Sigmoid colon (tissue), 7 donors: Measurements from ENCODE around the gene FCSK. TPM values are rescaled to one million over a fixed set of nuclear protein-coding genes. Genes with fewer than 3 reads are reported as not detected.

Source experiments
- DNase-seq: peaks from one replicate; pipeline ENCODE4 v3.0.0-alpha.2; 2019
- H3K27ac ChIP-seq, 4 donors: fragments of 200-600 bp; sonication (generic); one replicate each; pipeline ENCODE4 v1.5.1; 2016 to 2019; ENCODE audit warnings: mild to moderate bottlenecking in 1 of 4
- H3K27me3 ChIP-seq, 3 donors: fragments of 200-600 bp; sonication (generic); one replicate each; pipeline ENCODE4 v1.5.1; 2019; ENCODE audit warnings: mild to moderate bottlenecking in 1 of 3
- H3K36me3 ChIP-seq, 4 donors: fragments of 200-600 bp; sonication (generic); one replicate each; pipeline ENCODE4 v1.5.1; 2016 to 2019
- H3K4me1 ChIP-seq, 4 donors: fragments of 200-600 bp; sonication (generic); one replicate each; pipeline ENCODE4 v1.5.1; 2017 to 2019
- H3K4me3 ChIP-seq, 4 donors: fragments of 200-600 bp; sonication (generic); one replicate each; pipeline ENCODE4 v1.5.1; 2017 to 2019; ENCODE audit warnings: mild to moderate bottlenecking in 2 of 4, moderate library complexity in 1 of 4
- H3K9me3 ChIP-seq, 4 donors: fragments of 200-600 bp in 3 of 4; sonication (generic) in 3 of 4; one replicate each; pipeline versions ENCODE4 v1.5.1 to v1.6.1; 2013 to 2019
- EP300 ChIP-seq, 4 donors: sonication (generic); formaldehyde crosslinking; IDR thresholded peaks; one replicate each; pipeline ENCODE4 v1.6.1; 2017; ENCODE audit warnings: antibody characterized with exemption in 4 of 4
- POLR2A ChIP-seq, 2 donors: fragments of 450-650 bp; IDR thresholded peaks; one replicate each; pipeline ENCODE4 v1.6.1; 2016; ENCODE audit warnings: antibody characterized with exemption in 2 of 2, mild to moderate bottlenecking in 2 of 2, moderate library complexity in 2 of 2
- POLR2AphosphoS5 ChIP-seq, 4 donors: sonication (generic); formaldehyde crosslinking; IDR thresholded peaks; one replicate each; pipeline ENCODE4 v1.6.1; 2017; ENCODE audit warnings: antibody characterized with exemption in 4 of 4
- WGBS, 2 donors: extraction: QIAGEN DNeasy Blood & Tissue Kit; methylation state at CpG; one replicate each; pipeline ENCODE4 v1.1.7; 2013; 5-methylcytosine and 5-hydroxymethylcytosine counted together
- intact Hi-C: fragments of 100-400 bp; cut with DNase I; formaldehyde crosslinking; loops from one replicate; pipeline ENCODE4 v1.15.1; 2023
- polyA plus RNA-seq, 3 donors: library from polyadenylated mRNA; stranded (reverse); fragments of 200-250 nt; gene quantifications; one replicate each; pipeline ENCODE4 v1.2.3, GENCODE V29; 2013
- total RNA-seq, 4 donors: library from RNA; depleted of rRNA; stranded (reverse); fragments of >200 nt; gene quantifications; one replicate each; pipeline ENCODE4 v1.1.0, GENCODE V29; 2016
- TF ChIP-seq, protein P1 (sequence below), 4 experiments: fragments of 450-650 bp in 3 of 4; fragments of 200-600 bp in 1 of 4; IDR thresholded peaks; one replicate each; pipeline ENCODE4 v1.5.1; 2016 to 2019; ENCODE audit warnings: antibody characterized with exemption in 4 of 4, mild to moderate bottlenecking in 3 of 4, moderate library complexity in 2 of 4
- donor health status: healthy with polysubstance abuse.
- donor health status: Bipolar disorder and iron deficiency.
- donor health status: healthy.

Gene FCSK
- total and polyA plus RNA-seq, 7 donors: 7.6 to 19.1 (median 12.7) TPM

DNA sequence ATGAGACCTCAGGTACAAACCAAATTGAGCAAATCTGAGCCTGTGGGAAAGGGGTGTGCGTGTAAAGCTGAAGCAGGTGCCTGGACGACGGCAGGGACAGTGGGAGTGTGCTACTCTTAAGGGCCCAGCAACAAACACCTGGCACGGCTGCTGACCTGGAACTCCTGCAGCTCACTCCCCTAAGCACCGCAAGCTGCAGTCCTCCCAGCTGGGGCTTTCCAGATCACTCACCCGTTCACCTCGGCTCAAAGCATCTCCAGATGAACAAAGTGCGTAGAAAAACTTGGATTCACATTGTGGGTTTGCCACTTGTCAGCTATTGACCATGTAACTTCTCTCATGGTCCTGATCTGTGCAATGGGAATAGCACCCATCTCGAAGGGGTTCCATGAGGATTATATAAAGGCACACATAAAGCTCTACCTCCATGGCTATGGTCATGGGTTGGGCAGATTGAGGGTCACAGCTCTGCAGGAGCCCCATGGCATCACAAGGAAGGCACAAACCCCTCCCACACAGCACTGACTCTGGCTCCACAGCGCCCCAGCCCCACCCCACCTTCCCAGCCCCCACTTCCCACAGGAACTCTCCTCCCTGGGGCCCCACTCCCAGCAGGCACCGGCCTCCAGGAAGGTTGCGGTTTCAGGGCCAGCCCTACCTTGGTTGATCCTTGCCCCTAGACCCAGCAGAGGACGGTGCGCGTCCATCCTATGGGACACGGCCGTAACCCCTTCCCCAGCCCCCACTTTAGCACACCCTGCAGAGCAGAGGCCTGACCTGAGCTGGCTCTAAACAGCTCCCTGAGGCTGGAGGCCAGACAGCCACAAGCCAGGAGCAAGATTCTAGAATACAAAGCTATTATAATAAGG lies 37.4 kb upstream of the FCSK start:
- intact Hi-C loops: no loop called here
- H3K27ac ChIP-seq: no peak overlapping the region
- H3K9me3 ChIP-seq: no peaks in the 10 kb centered on the region
- TF ChIP-seq EP300 (IDR thresholded peaks at IDR 0.05): no peak
- no peak for TF ChIP-seq POLR2A (IDR thresholded peaks at IDR 0.05)
- TF ChIP-seq POLR2AphosphoS5 (IDR thresholded peaks at IDR 0.05): no peak
- TF ChIP-seq, protein P1, sequence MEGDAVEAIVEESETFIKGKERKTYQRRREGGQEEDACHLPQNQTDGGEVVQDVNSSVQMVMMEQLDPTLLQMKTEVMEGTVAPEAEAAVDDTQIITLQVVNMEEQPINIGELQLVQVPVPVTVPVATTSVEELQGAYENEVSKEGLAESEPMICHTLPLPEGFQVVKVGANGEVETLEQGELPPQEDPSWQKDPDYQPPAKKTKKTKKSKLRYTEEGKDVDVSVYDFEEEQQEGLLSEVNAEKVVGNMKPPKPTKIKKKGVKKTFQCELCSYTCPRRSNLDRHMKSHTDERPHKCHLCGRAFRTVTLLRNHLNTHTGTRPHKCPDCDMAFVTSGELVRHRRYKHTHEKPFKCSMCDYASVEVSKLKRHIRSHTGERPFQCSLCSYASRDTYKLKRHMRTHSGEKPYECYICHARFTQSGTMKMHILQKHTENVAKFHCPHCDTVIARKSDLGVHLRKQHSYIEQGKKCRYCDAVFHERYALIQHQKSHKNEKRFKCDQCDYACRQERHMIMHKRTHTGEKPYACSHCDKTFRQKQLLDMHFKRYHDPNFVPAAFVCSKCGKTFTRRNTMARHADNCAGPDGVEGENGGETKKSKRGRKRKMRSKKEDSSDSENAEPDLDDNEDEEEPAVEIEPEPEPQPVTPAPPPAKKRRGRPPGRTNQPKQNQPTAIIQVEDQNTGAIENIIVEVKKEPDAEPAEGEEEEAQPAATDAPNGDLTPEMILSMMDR (IDR thresholded peaks at IDR 0.05): no peak
- no peak overlapping the region for H3K4me3 ChIP-seq
- no peaks in the 10 kb centered on the region for H3K27me3 ChIP-seq
- H3K4me1 ChIP-seq: peaks cover 0 to 28% (median 11%) of the 10 kb centered on the region in 4 donors
- H3K36me3 ChIP-seq: peaks cover 0 to under 1% (median 0%) of the 10 kb centered on the region in 4 donors
- no peak for DNase-seq
- 35 to 65% methylated on average over 17 of the region's 17 CpGs for WGBS, 2 donors

DNA sequence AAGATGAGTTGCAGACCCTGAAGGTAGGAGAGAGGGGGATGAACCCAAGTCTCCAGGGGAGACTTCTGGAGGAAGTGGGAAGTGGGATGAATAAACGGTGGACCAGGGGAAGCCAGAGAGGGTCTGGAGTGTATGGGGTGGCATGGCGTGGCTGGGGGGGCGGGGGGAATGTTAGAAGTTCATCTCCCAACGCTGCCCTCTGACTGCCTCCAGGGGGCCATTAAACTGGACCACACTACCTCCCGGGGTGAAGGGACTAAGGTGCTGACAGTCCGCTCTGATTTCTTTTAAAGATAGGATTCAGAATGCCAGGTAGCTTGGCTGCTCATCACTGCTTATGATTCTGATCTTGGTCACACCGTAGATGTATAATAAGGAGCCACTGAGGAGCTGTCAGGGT lies 36.7 kb upstream of the FCSK start:
- TF ChIP-seq EP300 (IDR thresholded peaks at IDR 0.05): no peak
- no peaks in the 10 kb centered on the region for H3K27me3 ChIP-seq
- no peak overlapping the region for H3K4me3 ChIP-seq
- H3K9me3 ChIP-seq: no peaks in the 10 kb centered on the region
- H3K4me1 ChIP-seq: peaks cover 0 to 28% (median 11%) of the 10 kb centered on the region in 4 donors
- H3K27ac ChIP-seq: no peak overlapping the region
- WGBS, 2 donors: 73 to 84% methylated on average over 7 of the region's 7 CpGs
- H3K36me3 ChIP-seq: no peaks in the 10 kb centered on the region
- DNase-seq: no peak
- intact Hi-C loops: no loop called here

DNA sequence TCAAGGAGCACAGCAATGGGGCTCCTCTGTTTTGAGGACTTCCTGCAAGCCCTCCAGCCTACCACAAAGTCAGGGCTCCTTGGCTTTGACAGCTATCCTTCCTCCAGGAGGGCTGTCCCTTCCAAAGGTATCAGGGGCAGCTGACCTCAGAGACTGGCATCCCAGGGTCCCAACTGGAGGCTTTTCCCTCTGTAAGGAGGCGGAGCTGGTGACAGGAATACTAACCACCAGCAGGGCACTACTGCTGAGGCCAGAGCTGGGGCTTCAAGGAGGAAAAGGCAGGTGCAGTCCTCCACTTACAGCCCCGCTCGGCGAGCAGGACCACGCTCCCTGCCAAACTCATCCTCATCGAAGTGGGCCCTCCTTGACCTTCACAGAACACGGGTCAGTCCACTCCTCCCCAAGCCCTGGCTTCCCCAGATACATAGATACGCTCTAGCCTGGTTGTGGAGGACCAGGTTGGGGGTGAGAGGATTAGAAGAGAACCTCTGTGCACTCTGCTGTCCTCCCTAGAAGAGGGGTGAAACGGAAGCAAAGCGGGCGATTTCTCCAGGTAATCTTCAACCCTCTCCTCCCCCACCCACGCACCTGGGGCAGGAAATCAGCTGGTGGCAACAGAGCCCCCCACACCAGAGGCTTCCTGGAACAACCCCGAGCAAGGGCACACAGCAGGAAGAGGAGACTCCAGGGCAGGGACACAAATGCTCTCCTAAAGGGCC lies 36.0 kb upstream of the FCSK start:
- no peaks in the 10 kb centered on the region for H3K9me3 ChIP-seq
- no peak for DNase-seq
- intact Hi-C loops: no loop called here
- 62 to 81% methylated on average over 13 of the region's 13 CpGs for WGBS, 2 donors
- TF ChIP-seq, protein P1 (IDR thresholded peaks at IDR 0.05): no peak
- H3K27ac ChIP-seq: no peak overlapping the region
- H3K36me3 ChIP-seq: peaks cover 0 to 6% (median 0%) of the 10 kb centered on the region in 4 donors
- H3K4me3 ChIP-seq: no peak overlapping the region
- H3K27me3 ChIP-seq: no peaks in the 10 kb centered on the region
- H3K4me1 ChIP-seq: peaks cover 0 to 28% (median 11%) of the 10 kb centered on the region in 4 donors

DNA sequence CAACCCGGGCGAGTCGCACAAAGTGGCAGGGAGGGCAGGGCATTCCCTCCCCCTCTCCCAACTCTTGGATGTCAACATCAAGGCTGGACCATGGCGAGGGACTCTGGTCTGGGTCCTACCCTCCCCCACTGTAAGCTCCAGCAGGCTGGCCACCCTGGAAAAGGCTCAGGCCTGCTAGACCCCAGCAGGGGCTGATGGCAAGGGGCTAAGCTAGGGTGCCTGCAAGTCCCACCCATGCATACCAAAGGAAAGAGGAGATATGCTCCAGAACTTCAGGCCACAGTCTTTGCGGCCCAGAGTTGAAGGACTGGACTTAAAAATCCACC lies 35.4 kb upstream of the FCSK start:
- DNase-seq: no peak
- no peaks in the 10 kb centered on the region for H3K27me3 ChIP-seq
- intact Hi-C loops: no loop called here
- TF ChIP-seq, protein P1 (IDR thresholded peaks at IDR 0.05): no peak
- TF ChIP-seq POLR2A (IDR thresholded peaks at IDR 0.05) (no peak), POLR2AphosphoS5 (IDR thresholded peaks at IDR 0.05) (no peak), EP300 (IDR thresholded peaks at IDR 0.05) (no peak)
- H3K9me3 ChIP-seq: no peaks in the 10 kb centered on the region
- no peak overlapping the region for H3K4me3 ChIP-seq
- H3K27ac ChIP-seq: no peak overlapping the region
- 56 to 64% methylated on average over 5 of the region's 5 CpGs for WGBS, 2 donors
- peaks cover 0 to 30% (median 11%) of the 10 kb centered on the region in 4 donors for H3K4me1 ChIP-seq
- H3K36me3 ChIP-seq: peaks cover 0 to 6% (median 0%) of the 10 kb centered on the region in 4 donors
